HG02970 (cell line): ENCODE results near the gene ANKRD36C.
"Not testable (repeated sequence)": the region's sequence is repeated elsewhere in the genome, so short reads cannot be mapped to it uniquely, and the experiment has no call there.

Experiments
- ATAC-seq: cut with Tn5 transposase; IDR thresholded peaks from one replicate; pipeline ENCODE4 v1.9.1; 2021; ENCODE audit warnings: mild to moderate bottlenecking, moderate library complexity, moderate number of reproducible peaks; ENCODE audit not compliant: unreplicated experiment, low FRiP score

Gene ANKRD36C

GRCh38 chr2:95991351-95992094, at the start of gene ANKRD36C:
Gene ANKRD36C (minus strand): TSS chr2:95991824. CDS start chr2:95991708, 116 bp downstream.
- ATAC-seq = peak; percentile 92

- ATAC-seq = not testable (repeated sequence)
These were observed 43.9 kb upstream of the ANKRD36C start for GRCh38 chr2:96035554-96035953.

- ATAC-seq = not testable (repeated sequence)
These were observed 43.2 kb upstream of the ANKRD36C start, which contains the start of gene GPAT2 for GRCh38 chr2:96034792-96035191. Gene GPAT2 (minus strand): TSS chr2:96034916. CDS start chr2:96032359, 2,557 bp downstream.

- ATAC-seq = not testable (repeated sequence)
These were observed 42.4 kb upstream of the ANKRD36C start for GRCh38 chr2:96033997-96034396.

- ATAC-seq = not testable (repeated sequence)
These were observed 36.2 kb upstream of the ANKRD36C start for GRCh38 chr2:96027725-96028325.

DNA sequence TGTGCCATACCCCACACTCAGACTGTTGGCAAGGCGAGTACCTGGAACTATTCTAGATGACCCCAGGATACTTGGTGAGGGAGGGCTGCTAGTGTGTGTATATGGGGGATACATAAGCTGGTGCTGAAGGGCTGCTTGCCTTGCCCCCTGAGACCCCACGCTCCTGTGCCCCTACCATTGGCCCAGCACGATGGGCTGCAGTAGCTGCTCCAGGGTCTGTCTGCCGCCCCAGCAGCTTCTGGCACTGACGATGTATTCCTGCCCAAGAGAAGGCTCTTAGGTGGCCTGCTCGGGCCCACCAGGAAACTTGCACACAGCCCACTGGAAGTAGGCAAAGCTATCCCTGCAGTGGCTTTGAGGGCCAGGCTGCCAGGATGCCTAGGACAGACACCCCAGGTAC, 34.1 kb upstream of the ANKRD36C start:
- not testable (repeated sequence) for ATAC-seq

- ATAC-seq = no peak
These were observed 33.5 kb upstream of the ANKRD36C start for GRCh38 chr2:96025194-96025492.

DNA sequence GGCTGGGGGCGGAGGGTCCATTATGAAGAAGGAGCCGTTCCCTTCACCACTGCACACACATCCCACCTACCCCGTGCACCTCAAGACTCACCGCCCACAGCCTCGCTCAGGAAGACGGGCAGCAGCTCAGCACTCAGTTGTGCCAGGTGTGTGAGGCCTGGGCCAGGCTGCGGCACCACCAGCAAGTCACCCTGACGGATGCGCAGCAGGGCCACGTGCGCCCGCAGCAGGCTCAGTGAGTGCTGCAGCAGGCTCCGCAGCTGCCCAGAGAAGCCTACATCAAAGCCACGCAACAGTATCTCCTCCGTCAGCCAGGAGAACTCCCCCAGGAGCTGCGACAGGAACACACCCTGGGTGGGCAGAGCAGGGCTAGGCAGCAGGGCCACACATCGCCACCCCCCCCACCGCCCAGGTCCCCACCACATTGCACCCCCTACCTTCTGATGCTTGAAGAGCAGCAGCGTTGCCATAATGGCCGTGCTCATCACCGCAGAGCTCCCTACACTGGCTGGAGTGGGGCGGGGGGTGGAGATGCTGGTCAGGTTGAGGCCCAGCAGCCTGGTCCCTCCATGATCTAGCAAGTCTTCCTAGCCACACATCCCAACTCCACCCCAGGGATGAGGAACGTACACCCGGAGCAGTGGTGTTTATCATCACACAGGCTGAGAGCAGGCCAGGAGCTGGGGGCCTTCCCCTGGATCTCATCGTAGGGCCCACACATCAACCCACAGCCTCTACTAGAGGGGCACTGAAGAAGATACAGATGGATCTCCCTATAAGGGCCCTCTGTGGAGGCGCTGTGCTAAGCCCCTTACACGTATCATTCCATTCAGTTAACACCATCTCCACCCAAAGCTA, 32.9 kb upstream of the ANKRD36C start:
- no peak for ATAC-seq

- ATAC-seq = not testable (repeated sequence)
These were observed 32.1 kb upstream of the ANKRD36C start for GRCh38 chr2:96023701-96024100.

- not testable (repeated sequence) for ATAC-seq
These were observed 31.2 kb upstream of the ANKRD36C start for GRCh38 chr2:96022701-96023447.

GRCh38 chr2:96022126-96022525, 30.5 kb upstream of the ANKRD36C start:
- ATAC-seq = not testable (repeated sequence)

DNA sequence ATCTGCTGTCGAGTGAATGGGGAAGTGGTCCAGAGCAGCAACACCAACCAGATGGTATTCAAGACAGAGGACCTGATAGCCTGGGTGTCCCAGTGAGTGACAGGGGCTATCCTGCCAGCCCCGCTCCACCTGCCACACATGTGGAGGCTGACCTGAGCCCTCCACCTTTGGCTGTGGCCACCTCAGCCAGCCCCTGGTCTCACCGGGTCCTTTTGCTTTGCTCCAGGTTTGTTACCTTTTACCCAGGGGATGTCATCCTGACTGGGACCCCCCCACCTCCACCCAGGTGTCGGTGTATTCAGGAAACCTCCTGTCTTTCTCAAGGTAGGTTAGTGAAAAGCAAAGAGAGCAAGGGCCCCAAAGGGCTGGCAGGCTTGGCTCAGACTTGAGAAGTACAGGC, 29.5 kb upstream of the ANKRD36C start:
- not testable (repeated sequence) for ATAC-seq

DNA sequence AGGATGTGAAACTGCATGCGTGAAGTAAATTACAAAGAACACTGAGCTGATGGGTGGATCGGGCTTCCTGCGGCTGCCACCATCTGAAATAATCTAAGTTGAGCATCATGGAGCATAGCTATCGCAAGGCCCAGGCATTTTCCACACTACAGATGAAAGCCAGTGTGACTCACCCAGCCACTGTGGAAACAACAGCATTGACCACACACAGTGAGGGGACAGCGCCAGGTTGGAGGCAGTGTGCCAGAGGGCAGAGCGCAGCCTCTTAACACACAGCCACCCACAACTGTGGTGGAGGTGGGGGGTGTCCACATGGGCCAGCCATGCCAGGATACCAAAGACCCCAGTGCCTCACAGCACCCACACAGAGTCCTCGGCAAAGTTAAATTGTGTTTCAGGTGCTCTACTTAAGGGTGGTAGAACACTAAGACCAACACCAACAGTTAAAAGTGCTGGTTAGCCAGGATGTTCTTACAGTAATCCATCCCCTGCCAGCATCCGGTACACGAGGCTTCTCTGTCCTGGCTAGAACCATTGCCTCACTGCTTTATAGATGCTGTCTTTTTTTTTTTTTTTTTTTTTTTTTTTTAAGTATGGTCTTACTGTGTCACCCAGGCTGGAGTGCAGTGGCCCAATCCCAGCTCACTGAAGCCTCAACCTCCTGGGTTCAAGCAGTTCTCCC, 28.4 kb upstream of the ANKRD36C start:
- ATAC-seq = not testable (repeated sequence)

- not testable (repeated sequence) for ATAC-seq
These were observed 24.7 kb upstream of the ANKRD36C start for GRCh38 chr2:96016321-96016720.

GRCh38 chr2:96012792-96013264, 21.2 kb upstream of the ANKRD36C start:
- not testable (repeated sequence) for ATAC-seq

DNA sequence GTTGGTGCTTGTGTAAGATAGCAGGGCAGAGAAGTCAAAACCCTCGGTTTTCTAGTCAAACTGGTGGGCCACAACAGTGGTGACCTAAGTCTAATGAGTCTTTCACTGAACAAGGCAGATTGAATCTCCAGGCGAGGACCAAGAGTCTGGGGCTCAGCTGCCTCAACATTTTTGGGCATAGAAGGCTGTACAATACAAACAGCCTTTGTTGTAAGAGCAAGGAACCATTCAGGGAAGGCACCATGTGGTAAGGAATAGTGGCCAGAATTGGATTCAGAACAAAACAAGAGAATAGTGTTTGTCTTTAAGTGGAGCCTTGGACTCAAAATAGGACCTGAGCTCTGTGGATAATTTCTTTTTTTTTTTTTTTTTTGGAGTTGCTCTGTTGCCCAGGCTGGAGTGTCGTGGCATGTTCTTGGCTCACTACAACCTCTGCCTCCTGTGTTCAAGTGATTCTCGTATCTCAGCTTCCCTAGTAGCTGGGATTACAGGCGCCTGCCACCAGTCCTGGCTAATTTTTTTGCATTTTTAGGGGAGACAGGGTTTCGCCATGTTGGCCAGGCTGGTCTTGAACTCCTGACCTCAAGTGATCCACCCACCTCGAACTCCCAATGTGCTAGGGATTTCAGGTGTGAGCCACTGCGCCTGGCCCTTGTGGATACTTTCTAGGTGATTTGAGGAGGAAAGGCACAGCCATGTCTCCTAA, 20.6 kb upstream of the ANKRD36C start:
- ATAC-seq = not testable (repeated sequence)

- not testable (repeated sequence) for ATAC-seq
These were observed 19.5 kb upstream of the ANKRD36C start for GRCh38 chr2:96011129-96011455.

GRCh38 chr2:96010320-96011128, 18.9 kb upstream of the ANKRD36C start:
- ATAC-seq = peak; percentile 94
